ENCODE measurements around the gene ALDH1L1.

The ALDH1L1 gene

DNA sequence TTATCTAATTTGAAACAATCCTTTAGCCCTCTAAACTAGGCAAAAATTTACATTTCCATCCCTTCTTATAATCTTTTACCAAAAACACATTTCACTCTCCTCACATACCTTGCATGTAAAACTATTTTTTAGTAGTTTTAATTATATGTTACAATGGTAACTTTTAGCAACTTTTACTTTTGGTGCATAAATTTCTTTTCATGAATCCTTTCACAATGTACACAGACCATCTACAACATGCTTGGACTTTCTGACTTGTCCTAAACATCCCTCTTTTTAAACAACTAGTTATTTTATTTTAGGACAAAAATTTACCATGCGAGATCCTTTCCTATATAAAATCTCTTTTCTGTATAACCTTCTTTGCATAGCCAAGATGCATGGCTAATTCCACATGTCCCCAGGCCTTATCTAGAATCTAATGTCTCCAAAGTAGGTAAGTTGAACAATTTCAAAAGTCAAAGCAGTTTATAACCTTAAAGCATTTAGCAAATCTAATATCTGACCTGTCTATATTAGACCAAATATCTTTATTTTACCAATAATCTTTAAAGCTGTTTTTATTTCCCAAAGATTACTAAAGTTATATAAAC is 14.4 kb upstream of the ALDH1L1 start:
- no peak for DNase-seq (ENCODE audit: low read depth)

- no peak for DNase-seq (ENCODE audit: low read depth)
These were observed 10.9 kb upstream of the ALDH1L1 start for GRCh38 chr3:126191246-126191645.

GRCh38 chr3:126187920-126188319 is 7.5 kb upstream of the ALDH1L1 start:
- no peak for DNase-seq (ENCODE audit: low read depth)

DNA sequence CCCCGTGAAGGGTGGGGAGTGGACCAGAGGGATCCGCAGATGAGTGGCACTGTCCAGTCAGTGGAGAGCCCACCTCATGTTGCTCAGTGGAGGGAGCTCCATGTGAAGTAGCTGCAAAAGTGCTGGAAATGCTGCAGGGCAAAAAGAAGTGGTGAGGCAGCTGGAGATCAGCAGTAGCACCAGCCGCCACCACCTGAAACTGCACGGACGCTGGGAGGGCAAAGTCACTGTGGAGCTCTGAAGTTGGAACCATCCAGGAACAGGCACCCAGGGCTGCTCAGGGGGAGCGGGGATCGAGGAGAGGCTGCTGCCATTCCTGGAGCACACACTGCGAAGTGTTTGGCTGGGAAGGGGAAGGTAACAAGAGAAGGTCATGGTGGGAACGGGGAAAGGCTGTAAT is 6.4 kb upstream of the ALDH1L1 start:
- no peak for DNase-seq (ENCODE audit: low read depth)

GRCh38 chr3:126186271-126186670 is 5.9 kb upstream of the ALDH1L1 start:
- DNase-seq (ENCODE audit: low read depth): no peak

GRCh38 chr3:126184465-126185000 is 4.1 kb upstream of the ALDH1L1 start:
- no peak for DNase-seq (ENCODE audit: low read depth)

GRCh38 chr3:126181398-126181725 is 976 bp upstream of the ALDH1L1 start:
- DNase-seq (ENCODE audit: low read depth): no peak

DNA sequence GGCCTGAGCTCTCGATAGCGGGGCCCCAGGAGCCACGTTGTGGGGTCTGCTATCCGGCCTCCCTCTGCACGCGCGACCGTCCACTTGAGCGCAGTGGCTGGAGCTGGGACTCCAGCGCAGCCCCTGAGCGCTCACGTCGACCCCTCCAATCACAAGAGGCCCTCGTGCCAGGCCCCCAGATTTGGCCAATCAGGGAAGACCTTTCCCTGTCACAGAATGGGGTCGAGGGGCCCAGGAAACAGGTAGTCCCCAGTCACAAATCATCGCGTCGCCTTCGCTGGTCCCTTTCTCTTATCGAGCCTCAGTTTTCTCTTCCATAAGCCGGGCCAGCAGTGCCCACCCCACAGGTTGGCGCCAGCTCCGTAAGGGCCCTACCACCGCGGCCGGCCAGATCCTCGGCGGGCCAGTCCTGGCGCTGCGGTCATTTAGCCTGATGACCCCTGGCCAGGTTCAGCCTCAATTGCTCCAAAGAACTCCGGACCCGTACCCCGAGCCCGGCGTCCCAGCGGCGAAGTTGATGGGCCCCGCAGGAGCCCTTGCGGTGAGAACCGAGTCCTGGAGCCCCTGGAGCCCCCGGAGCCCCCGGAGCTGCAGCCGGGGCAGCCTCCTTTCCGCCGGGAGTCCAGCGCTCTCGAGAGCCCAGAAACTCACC is 435 bp downstream of the ALDH1L1 start:
- no peak for DNase-seq (ENCODE audit: low read depth)

GRCh38 chr3:126170073-126170777 is 10.2 kb downstream of the ALDH1L1 start:
- no peak for DNase-seq (ENCODE audit: low read depth)

DNA sequence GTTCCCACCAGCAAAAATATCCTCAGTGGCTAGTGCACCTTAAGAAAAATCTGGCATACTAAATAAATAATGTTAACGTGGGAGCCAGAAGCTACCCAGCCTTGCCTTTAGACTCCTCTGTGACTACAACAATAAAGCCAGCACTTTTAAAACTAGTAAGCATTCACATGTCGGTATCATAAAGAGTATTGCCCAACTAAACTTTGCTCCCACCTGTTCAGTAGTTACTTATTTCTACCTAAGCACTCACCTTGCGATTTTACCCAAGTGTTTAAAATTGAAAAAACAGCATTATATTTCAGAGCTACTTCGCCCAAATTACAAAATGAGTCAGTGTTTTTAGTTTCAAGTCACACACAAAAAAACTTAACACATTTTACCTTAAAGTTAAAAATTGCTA is 12.8 kb downstream of the ALDH1L1 start:
- no peak for DNase-seq (ENCODE audit: low read depth)

DNA sequence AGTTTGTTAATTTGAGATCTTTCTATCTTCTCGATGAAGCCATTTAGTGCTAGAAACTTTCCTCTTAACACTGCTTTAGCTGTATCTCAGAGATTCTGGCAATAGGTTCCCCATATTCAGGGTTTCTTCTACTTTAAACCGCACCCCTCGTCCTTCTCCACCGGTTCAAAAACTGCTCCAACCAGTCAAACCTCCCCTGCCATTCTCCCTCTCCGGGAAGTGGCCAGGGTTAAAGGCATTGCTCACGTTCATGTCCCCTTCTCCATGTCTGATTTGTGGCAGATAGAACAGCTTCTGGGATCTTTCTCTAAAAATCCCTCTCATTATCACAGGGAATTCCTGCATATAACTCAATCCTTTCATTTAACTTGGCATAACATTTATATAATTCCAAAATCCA is 14.4 kb downstream of the ALDH1L1 start:
- DNase-seq (ENCODE audit: low read depth): no peak

GRCh38 chr3:126161309-126161708 is 19.1 kb downstream of the ALDH1L1 start:
- DNase-seq (ENCODE audit: low read depth): no peak

DNA sequence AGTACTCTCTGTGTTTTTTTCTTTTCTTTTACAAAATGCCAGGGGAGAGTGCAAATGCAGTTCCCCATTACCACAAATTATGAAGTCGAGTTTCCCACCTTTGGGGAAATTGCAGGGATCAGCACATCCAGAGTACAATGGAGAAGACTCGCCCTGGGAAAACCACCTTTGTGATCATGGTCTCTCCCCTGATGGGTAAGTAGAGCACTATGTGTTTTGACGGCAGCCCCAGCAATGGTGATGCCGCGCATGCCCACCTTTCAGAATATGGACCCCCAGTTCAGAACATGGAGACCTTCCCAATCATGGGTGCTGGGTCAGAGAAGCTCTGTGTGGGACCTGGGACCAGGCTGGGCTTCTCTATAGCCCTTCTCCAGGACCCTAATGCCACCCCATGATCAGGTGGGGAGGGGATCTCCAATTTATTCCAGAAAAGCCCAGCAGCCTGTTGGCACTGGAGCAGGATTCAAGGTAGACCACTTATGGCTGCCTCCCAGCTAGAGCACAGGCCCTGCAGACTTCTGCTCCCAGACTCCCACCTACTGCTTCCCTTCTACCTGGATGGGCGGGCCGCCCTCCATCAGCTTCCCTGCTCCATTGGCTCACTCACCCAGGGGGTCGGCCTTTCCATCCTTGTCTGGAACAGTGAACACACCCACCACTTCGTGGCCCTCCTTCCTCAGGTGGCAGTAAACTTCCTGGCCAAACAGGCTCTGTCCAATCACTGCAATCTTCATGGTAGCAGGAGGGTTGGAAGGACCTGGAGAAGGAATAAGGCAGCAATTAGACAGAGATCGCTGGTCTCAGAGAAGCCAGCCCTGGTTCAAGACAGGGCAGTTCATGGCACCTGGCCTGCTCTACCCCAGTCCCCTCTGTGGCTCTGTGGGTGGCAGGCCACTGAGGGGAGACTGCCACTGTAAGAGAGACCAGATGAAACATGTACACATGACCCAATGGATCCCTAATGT is 19.9 kb downstream of the ALDH1L1 start:
- DNase-seq (ENCODE audit: low read depth): no peak

DNA sequence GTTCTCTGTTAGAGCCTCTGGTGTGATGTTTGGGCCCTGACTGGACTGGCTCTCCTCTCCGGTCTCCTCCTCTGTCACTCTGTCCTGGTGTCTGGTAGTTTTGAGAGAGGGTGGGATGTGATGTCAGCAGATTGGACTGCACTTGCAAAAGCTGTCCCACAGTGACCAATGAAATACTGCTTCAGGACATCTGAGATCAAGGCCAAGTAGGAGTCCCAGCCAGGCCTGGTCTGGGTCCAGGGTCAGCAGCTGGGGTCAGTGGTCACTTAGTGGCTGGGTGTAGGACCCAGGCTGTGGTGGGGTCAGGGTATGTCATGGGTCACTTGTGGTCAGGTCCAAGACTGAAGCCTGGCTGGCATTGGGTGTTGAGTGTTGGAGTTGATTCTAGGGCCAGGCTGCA is 20.9 kb downstream of the ALDH1L1 start:
- DNase-seq (ENCODE audit: low read depth): no peak

DNA sequence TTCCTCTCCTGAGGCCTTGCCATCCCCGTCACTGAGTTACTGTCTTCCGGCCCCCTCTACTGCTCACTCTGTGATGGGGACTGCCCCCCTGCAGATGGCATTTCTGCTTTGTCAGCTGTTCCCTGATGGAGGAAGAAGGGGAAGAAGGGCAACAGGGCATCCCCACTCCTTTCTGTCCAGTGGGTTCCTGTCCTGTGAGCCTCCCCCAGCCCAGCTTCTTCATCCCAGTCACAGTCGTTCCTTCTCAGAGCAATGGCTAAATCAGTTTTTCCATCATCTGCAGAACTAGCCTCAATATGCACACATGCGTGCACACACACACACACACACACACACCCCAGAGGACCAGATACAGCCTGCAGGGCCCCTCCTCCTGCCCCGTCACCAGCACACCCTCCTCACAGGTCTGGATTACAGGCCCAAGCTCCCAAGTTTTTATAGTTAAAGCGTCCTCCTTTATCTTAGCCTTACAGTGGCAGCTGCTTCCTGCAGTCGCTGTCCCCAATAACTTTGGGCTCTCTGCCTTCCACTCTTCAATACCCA is 21.4 kb downstream of the ALDH1L1 start:
- DNase-seq (ENCODE audit: low read depth): no peak

DNA sequence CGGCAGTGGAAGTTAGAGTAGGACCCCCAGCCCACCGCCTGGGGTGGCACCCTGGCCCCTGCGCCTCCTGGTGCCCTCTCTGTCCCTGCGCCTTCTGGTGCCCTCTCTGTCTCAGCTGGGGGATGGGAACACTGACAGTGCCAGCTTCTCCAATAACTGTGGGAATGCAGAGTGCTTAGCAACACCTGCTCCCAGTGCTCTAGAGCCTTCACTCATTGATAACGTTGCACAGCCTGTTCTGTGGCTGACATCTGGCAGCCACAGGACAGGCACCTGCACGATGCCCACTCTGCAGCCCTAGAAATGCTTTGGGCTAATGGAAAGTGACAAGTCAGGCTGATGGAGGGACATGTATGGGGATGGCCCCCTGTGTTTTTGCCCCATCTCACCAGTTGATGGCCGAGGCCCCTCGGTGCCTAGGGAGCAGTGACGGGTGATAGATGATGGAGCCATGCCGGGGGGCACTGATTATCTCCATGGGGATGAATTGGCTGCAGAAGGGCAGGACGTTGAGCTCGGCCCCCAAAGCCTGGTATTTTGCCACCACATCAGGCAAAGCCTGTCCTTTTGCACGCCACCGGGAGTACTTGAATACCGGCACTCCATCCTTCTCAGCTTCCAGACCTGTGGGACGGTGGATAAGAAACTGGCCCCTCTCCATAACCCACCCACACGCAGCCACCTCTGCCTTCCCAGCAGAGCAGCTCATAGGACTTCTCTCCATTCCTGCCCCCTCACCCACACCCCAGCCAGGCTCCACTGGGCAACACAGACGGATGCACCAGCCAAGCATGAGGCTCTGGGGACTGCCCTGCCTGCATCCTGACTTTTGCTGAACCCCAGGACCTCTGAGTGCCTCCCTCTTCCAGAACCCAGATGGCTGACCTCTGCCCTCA is 22.1 kb downstream of the ALDH1L1 start:
- no peak for DNase-seq (ENCODE audit: low read depth)

DNA sequence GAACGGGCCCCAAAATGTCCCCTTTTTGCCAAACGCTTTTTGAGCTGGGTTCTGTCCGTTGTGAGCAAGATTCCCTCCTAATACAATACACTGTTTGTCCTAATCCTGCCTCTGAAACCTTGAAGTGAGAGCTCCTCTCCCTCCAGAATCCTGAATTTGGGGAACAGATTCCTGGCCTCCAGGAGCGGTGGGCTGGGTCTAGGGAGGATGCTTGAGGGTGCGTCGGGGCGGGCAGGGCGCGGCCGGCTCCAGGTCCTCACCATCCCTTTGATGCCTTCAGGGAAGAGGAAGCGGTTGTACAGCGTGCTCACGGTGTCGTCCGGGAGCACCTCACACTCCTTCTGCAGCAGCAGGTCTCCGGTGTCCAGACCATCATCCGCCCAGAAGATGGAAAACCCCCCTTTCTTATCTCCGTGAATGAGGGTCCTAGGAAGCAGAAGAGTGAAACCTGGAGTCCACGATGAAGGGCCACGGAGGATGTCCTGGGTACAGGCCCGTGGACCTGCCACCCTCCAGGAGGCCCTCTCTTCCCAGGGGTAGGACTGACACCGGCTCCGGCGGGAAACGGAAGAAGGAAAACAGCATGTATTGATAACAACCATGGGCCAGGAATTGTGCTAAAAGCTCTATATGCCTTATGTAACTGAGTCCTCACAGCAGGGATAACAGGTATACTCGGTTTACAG is 23.2 kb downstream of the ALDH1L1 start:
- DNase-seq (ENCODE audit: low read depth): no peak

GRCh38 chr3:126156468-126156867 is 23.9 kb downstream of the ALDH1L1 start:
- DNase-seq (ENCODE audit: low read depth): peak; percentile 9

GRCh38 chr3:126155819-126156218 is 24.6 kb downstream of the ALDH1L1 start:
- DNase-seq (ENCODE audit: low read depth): no peak

- no peak for DNase-seq (ENCODE audit: low read depth)
These were observed 25.1 kb downstream of the ALDH1L1 start for GRCh38 chr3:126155280-126155640.

Data from CMK (cell line).